ENCODE measurements around the gene DGKD.

GRCh38 chr2:233412405-233412804 lies 58.1 kb downstream of the DGKD start:
- TF ChIP-seq POLR2A (IDR thresholded peaks at IDR 0.05) (no peak), CTCF (IDR thresholded peaks at IDR 0.05 in 4 of 5, conservative IDR thresholded peaks at IDR 0.05 in 1 of 5) (no peak)
